Loucy (cell line): ENCODE measurements around the gene ARHGEF35.
"Not testable (repeated sequence)": the region's sequence is repeated elsewhere in the genome, so short reads cannot be mapped to it uniquely, and the experiment has no call there.

ENCODE experiments used
- CTCF ChIP-seq: fragments of 200-600 bp; sonication (generic); conservative IDR thresholded peaks from 2 replicates; pipeline ENCODE4 v1.5.1; 2014; ENCODE audit warnings: mild to moderate bottlenecking, antibody characterized with exemption, low read length
- EZH2phosphoT487 ChIP-seq: fragments of 200-600 bp; IDR thresholded peaks from 2 replicates; pipeline ENCODE4 v1.6.1; 2018; ENCODE audit warnings: antibody characterized with exemption, mild to moderate bottlenecking, moderate library complexity, borderline replicate concordance

- TF ChIP-seq CTCF, EZH2phosphoT487: not testable (repeated sequence)
Measured at GRCh38 chr7:144228810-144229209, 33.2 kb upstream of the ARHGEF35 start.
